B cell (primary cell): ENCODE measurements around the gene FCN1. TPM values are rescaled to one million over a fixed set of nuclear protein-coding genes. Genes with fewer than 3 reads are reported as not detected.

Source experiments
- ATAC-seq: fragments of 200-7000 bp; cut with Tn5 transposase; one replicate; pipeline ENCODE4 v1.10.0; 2021; ENCODE audit warnings: low read depth, mild to moderate bottlenecking, moderate number of reproducible peaks, moderate library complexity
- CTCF ChIA-PET: fragments of 350-600 bp; sonication (Branson Sonifier 250); formaldehyde crosslinking; loops from one replicate; lab custom pipeline; 2021; ENCODE audit warnings: antibody characterized with exemption, inconsistent platforms; lab: Charles Lee
- POLR2A ChIA-PET: fragments of 350-600 bp; sonication (Branson Sonifier 250); formaldehyde crosslinking; loops from one replicate; lab custom pipeline; 2021; ENCODE audit warnings: antibody characterized with exemption; lab: Charles Lee
- DNase-seq: peaks from one replicate; pipeline ENCODE4 v3.0.0; 2013
- H2AFZ ChIP-seq: 2 replicates; pipeline ENCODE4 v1.6.1; 2012; ENCODE audit warnings: mild to moderate bottlenecking, low read depth, low read length; ENCODE audit not compliant: insufficient read depth, poor library complexity, severe bottlenecking
- H3K27ac ChIP-seq, 2 donors: 1 replicate in 1 of 2; 2 replicates in 1 of 2; pipeline ENCODE4 v1.5.1; 2012 to 2013; ENCODE audit warnings: low read length in 2 of 2, mild to moderate bottlenecking in 2 of 2, moderate library complexity in 1 of 2
- H3K27me3 ChIP-seq, 4 experiments: fragments of 200-600 bp in 1 of 4; sonication (generic) in 1 of 4; replicated peaks in 1 of 4; 1 replicate in 2 of 4; 2 replicates in 2 of 4; pipeline versions ENCODE4 v1.6.1 to v1.7.0; 2013 to 2016; ENCODE audit warnings: low read length in 3 of 4, mild to moderate bottlenecking in 2 of 4, mixed read lengths in 1 of 4, moderate library complexity in 1 of 4; ENCODE audit not compliant: insufficient read depth in 4 of 4, control insufficient read depth in 3 of 4; ENCODE audit errors: control extremely low read depth in 1 of 4
- H3K36me3 ChIP-seq, 2 experiments: replicated peaks in 1 of 2; 1 replicate in 1 of 2; 2 replicates in 1 of 2; pipeline versions ENCODE4 v1.6.1 to v1.7.1; 2013; ENCODE audit warnings: low read length in 1 of 2; ENCODE audit not compliant: insufficient read depth in 2 of 2, control insufficient read depth in 1 of 2; ENCODE audit errors: control extremely low read depth in 1 of 2, extremely low read depth in 1 of 2
- H3K4me1 ChIP-seq, 2 donors: fragments of 200-600 bp in 1 of 2; sonication (generic) in 1 of 2; 1 replicate in 1 of 2; 2 replicates in 1 of 2; pipeline versions ENCODE4 v1.5.1 to v1.6.1; 2013 to 2017; ENCODE audit warnings: low read length in 2 of 2; ENCODE audit not compliant: control insufficient read depth in 2 of 2, insufficient read depth in 2 of 2
- H3K4me2 ChIP-seq: replicated peaks from 2 replicates; pipeline ENCODE3; 2012; ENCODE audit warnings: mild to moderate bottlenecking, low read depth, low read length; ENCODE audit not compliant: poor library complexity, severe bottlenecking
- H3K4me3 ChIP-seq, 5 experiments: fragments of 200-600 bp in 1 of 5; sonication (generic) in 1 of 5; 1 replicate in 3 of 5; 2 replicates in 2 of 5; pipeline versions ENCODE4 v1.5.1 to v1.7.0; 2011 to 2016; ENCODE audit warnings: low read length in 4 of 5, mild to moderate bottlenecking in 4 of 5, low read depth in 2 of 5, control low read depth in 1 of 5, moderate library complexity in 1 of 5; ENCODE audit not compliant: insufficient read depth in 1 of 5; ENCODE audit errors: control extremely low read depth in 1 of 5, extremely low read depth in 1 of 5
- H3K79me2 ChIP-seq: fragments of 200-600 bp; sonication (generic); one replicate; pipeline ENCODE4 v1.6.0; 2016; ENCODE audit warnings: low read length; ENCODE audit not compliant: control insufficient read depth, insufficient read depth
- H3K9ac ChIP-seq: fragments of 200-600 bp; sonication (generic); 2 replicates; pipeline ENCODE4 v1.6.1; 2017; ENCODE audit warnings: mild to moderate bottlenecking, low read length, moderate library complexity
- H3K9me3 ChIP-seq, 3 donors: one replicate each; pipeline versions ENCODE4 v1.6.1 to v1.7.1; 2013; ENCODE audit warnings: low read length in 2 of 3; ENCODE audit not compliant: control insufficient read depth in 2 of 3, insufficient read depth in 1 of 3; ENCODE audit errors: control extremely low read depth in 1 of 3
- H4K20me1 ChIP-seq: 2 replicates; pipeline ENCODE4 v1.6.0; 2012; ENCODE audit warnings: mild to moderate bottlenecking, low read length; ENCODE audit not compliant: insufficient read depth, control insufficient read depth, poor library complexity, severe bottlenecking
- H3K27ac Mint-ChIP-seq: one replicate; pipeline ENCODE4 v1.8.0; 2021; ENCODE audit warnings: mixed read lengths
- H3K27me3 Mint-ChIP-seq: one replicate; pipeline ENCODE4 v1.8.0; 2021; ENCODE audit warnings: mixed read lengths
- H3K4me1 Mint-ChIP-seq: one replicate; pipeline ENCODE4 v1.8.0; 2021; ENCODE audit warnings: mixed read lengths
- H3K4me3 Mint-ChIP-seq: one replicate; pipeline ENCODE4 v1.8.0; 2021; ENCODE audit warnings: mixed read lengths
- H3K9me3 Mint-ChIP-seq: one replicate; pipeline ENCODE4 v1.8.0; 2022; ENCODE audit warnings: mixed read lengths; ENCODE audit not compliant: insufficient read depth
- EZH2 ChIP-seq: IDR thresholded peaks from 2 replicates; pipeline ENCODE4 v1.6.1; 2012; ENCODE audit warnings: borderline replicate concordance, low read depth, mild to moderate bottlenecking, moderate library complexity, low read length; ENCODE audit not compliant: insufficient read depth, poor library complexity, severe bottlenecking
- WGBS: methylation state at CpG from one replicate; pipeline ENCODE4 v1.1.5; 2013; ENCODE audit warnings: missing lambda C conversion rate; ENCODE audit not compliant: insufficient coverage; 5-methylcytosine and 5-hydroxymethylcytosine counted together
- intact Hi-C: fragments of 100-400 bp; cut with micrococcal nuclease; formaldehyde crosslinking; loops from one replicate; pipeline ENCODE4 v1.10.0; 2022
- polyA plus RNA-seq: library from polyadenylated mRNA; depleted of rRNA; stranded (reverse); fragments of >200 nt; gene quantifications from 2 replicates; pipeline ENCODE4 v1.2.3, GENCODE V29; 2012
- total RNA-seq, 2 donors: library from RNA; stranded (reverse); fragments of 120-200 nt in 1 of 2; gene quantifications; 1 replicate in 1 of 2; 2 replicates in 1 of 2; pipeline versions ENCODE4 v1.2.3 to v1.2.4, GENCODE V29; 2013 to 2022
- TF ChIP-seq, protein P1 (sequence below): fragments of 200-600 bp; IDR thresholded peaks from one replicate; pipeline ENCODE4 v1.8.0; 2022; ENCODE audit warnings: antibody characterized with exemption, mild to moderate bottlenecking

Gene FCN1
- total and polyA plus RNA-seq, 2 donors (not counting 1 experiment from before 2014, with no cell fraction given), result 2.2 to 20.6 TPM

DNA sequence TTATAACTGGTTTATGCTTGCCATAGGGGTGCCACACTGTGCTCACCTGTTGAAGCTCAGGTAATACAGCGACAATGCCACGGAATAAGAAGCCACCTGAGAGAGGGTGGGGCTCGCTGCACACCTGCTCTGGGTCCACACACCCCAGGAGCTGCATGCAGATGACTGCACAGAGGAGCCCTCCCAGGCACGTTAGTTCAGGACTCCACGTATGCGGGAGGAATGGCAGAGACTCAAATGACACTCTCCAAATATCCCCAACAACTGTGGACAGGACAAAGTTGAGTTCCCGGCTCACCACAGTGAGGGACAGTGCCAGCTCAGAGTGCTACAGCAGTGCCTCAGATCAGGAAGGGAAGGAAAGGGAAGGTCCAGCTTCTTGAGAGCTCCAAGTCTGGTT lies 5.8 kb upstream of the FCN1 start:
- ATAC-seq (no peak), DNase-seq (no peak)
- H3K4me1 Mint-ChIP-seq, result peaks cover 4% of the 10 kb centered on the region
- Histone ChIP-seq H3K9me3 (peaks cover 1 to 18% (median 15%) of the 10 kb centered on the region in 3 donors), H3K4me2 (no peak overlapping the region), H3K9ac (no peak overlapping the region), H3K79me2 (no peaks in the 10 kb centered on the region), H3K27me3 (peaks cover 0 to 10% (median under 1%) of the 10 kb centered on the region in 4 experiments), H4K20me1 (no peaks in the 10 kb centered on the region), H3K4me1 (peaks cover 4% of the 10 kb centered on the region in 2 donors), H3K36me3 (no peaks in the 10 kb centered on the region), H2AFZ (no peak overlapping the region), H3K27ac (no peak overlapping the region), H3K4me3 (no peak overlapping the region)
- H3K9me3 Mint-ChIP-seq, result peaks cover 6% of the 10 kb centered on the region
- TF ChIP-seq, protein P1, sequence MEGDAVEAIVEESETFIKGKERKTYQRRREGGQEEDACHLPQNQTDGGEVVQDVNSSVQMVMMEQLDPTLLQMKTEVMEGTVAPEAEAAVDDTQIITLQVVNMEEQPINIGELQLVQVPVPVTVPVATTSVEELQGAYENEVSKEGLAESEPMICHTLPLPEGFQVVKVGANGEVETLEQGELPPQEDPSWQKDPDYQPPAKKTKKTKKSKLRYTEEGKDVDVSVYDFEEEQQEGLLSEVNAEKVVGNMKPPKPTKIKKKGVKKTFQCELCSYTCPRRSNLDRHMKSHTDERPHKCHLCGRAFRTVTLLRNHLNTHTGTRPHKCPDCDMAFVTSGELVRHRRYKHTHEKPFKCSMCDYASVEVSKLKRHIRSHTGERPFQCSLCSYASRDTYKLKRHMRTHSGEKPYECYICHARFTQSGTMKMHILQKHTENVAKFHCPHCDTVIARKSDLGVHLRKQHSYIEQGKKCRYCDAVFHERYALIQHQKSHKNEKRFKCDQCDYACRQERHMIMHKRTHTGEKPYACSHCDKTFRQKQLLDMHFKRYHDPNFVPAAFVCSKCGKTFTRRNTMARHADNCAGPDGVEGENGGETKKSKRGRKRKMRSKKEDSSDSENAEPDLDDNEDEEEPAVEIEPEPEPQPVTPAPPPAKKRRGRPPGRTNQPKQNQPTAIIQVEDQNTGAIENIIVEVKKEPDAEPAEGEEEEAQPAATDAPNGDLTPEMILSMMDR, result no peak
- no peak overlapping the region for H3K27ac Mint-ChIP-seq
- H3K4me3 Mint-ChIP-seq, result no peak overlapping the region
- intact Hi-C loops, result no loop called here
- CTCF ChIA-PET, result no interaction called here
- POLR2A ChIA-PET, result no interaction called here
- peaks cover 30% of the 10 kb centered on the region for H3K27me3 Mint-ChIP-seq
- 95% methylated on average over 6 of the region's 7 CpGs for WGBS

DNA sequence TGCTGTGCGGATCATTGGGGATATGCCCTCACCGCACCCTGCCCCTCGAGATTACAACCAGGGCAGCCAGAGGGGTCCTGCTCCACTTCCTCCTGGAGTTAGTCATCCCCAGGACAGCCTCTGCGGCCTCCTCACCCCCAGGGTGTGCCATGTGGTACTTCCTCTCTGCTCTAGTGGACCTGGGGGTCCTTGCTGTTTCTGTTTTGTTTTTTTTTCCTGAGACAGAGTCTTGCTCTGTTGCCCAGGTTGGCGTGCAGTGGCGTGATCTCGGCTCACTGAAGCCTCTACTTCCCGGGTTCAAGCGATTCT lies 5.2 kb upstream of the FCN1 start:
- Histone ChIP-seq H3K4me3 (no peak overlapping the region), H3K4me1 (no peaks in the 10 kb centered on the region), H3K9ac (no peak overlapping the region), H3K27ac (no peak overlapping the region), H4K20me1 (no peaks in the 10 kb centered on the region), H2AFZ (no peak overlapping the region), H3K36me3 (no peaks in the 10 kb centered on the region), H3K9me3 (peaks cover 1 to 18% (median 17%) of the 10 kb centered on the region in 3 donors), H3K27me3 (peaks cover 0 to 10% (median 0%) of the 10 kb centered on the region in 4 experiments), H3K4me2 (no peak overlapping the region), H3K79me2 (no peaks in the 10 kb centered on the region)
- Mint-ChIP-seq H3K9me3 (peaks cover 7% of the 10 kb centered on the region), H3K27ac (no peak overlapping the region), H3K4me1 (peaks cover under 1% of the 10 kb centered on the region), H3K4me3 (no peak overlapping the region), H3K27me3 (peaks cover 28% of the 10 kb centered on the region)
- DNase-seq, result no peak
- WGBS, result 77% methylated on average over 9 of the region's 9 CpGs
- TF ChIP-seq, protein P1, result no peak
- TF ChIP-seq EZH2, result no peak
- no peak for ATAC-seq
- ChIA-PET POLR2A (no interaction called here), CTCF (no interaction called here)
- intact Hi-C loops, result no loop called here
